HTR-8/SVneo (cell line): Measurements from ENCODE around the gene SFTA2.
"Not testable (repeated sequence)": the region's sequence is repeated elsewhere in the genome, so short reads cannot be mapped to it uniquely, and the experiment has no call there.

ENCODE experiments used
- DNase-seq: peaks from one replicate; pipeline ENCODE4 v3.0.0; 2011; ENCODE audit warnings: low spot score, mixed read lengths; ENCODE audit not compliant: insufficient read length
- FAIRE-seq: peaks from 2 replicates; lab custom pipeline; 2011; peaks lifted over from hg19 to GRCh38; lab: Jason Lieb, UNC

The SFTA2 gene

GRCh38 chr6:30914854-30915590 is 16.9 kb downstream of the SFTA2 start:
- no peak for FAIRE-seq

GRCh38 chr6:30914076-30914853 is 17.7 kb downstream of the SFTA2 start, which contains the start of gene VARS2:
TSS of gene VARS2 (plus strand) at chr6:30914238. CDS start at chr6:30914837, 599 bp downstream.
- FAIRE-seq (peak; percentile 57), DNase-seq (peak; percentile 98)

More at GRCh38 chr6:30914854-30915590, 16.9 kb downstream of the SFTA2 start:
- DNase-seq: no peak

GRCh38 chr6:30913721-30914075 is 18.3 kb downstream of the SFTA2 start:
- FAIRE-seq: no peak
- no peak for DNase-seq

- DNase-seq (no peak), FAIRE-seq (no peak)
These were observed 19.0 kb downstream of the SFTA2 start for GRCh38 chr6:30912746-30913520.

DNA sequence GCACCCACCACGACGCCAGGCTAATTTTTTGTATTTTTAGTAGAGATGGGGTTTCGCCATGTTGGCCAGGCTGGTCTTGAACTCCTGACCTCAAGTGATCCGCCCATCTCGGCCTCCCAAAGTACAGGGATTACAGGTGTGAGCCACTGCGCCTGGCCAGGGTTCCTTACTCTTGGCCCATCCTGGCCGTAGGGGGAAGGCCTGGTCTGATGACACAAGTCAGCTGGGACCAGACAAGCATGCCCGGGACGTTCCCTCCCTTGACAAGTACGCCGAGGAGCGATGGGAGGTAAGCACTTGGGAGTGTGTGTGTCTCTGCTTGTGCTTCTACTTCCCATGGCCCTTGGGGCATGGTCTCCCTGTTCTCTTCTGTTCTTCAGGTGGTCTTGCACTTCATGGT is 21.5 kb downstream of the SFTA2 start:
- not testable (repeated sequence) for DNase-seq, FAIRE-seq

- DNase-seq (no peak), FAIRE-seq (no peak)
These were observed 23.3 kb downstream of the SFTA2 start for GRCh38 chr6:30908700-30909099.

DNA sequence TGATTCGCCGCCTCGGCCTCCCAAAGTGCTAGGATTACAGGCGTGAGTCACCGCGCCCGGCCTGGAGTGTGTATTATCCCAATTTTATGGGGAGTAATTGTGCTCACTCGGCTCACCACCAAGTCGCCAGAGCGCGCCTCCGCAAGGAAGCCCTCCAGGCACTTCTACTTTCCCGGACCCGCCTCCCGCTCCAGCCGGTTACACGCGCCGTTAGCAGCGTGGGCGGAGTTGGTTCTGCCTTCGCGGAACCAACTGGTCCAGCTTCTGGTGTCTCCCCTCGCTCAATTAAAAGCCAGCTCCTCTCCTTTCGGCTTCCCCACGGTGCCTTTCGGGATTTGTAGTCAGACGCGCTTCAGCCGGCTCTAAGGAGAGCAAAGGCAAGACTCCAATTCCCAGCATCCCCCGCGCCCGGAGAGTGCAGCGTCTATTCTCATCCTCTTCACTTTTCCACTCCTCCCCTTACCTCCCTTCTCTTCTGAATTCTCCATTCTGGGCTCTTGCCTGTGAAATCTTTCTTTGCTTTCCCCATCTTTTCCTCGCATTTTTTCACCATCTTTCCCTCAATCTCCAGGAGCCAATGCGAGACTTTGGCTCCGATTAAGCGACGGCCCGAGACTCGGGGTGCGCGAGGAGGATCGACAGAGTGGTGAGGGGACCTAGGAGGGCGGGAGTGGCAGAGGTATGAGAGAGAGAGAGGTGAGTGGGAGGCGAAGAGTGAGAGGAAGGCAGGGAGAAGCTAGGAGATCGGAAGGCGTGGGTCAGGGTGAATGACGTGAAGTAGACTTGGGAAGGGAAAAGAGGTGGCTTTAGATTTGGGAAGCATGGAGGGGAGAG is 24.0 kb downstream of the SFTA2 start, which contains the start of gene GTF2H4:
Gene GTF2H4 (plus strand): TSS at position 450 of the 834 bp plus-strand sequence.
- FAIRE-seq: peak; percentile 89
- DNase-seq: peak; percentile 97

- not testable (repeated sequence) for DNase-seq
These were observed 24.6 kb downstream of the SFTA2 start for GRCh38 chr6:30907290-30907757.

DNA sequence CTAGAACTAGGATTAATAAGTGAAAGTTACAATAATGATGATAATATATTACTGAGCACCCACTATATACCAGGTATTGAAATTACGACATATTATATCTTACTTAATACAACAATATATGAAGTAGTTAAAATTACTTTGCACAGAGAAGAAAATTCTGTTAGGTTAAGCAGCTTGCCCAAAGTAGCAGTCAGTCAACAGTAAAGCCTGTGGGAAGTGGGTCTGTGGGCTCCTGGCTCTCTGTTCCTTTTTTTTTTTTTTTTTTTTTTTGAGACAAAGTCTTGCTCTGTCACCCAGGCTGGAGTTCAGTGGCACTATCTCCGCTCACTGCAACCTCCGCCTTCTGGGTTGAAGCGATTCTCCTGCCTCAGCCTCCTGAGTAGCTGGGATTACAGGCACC is 28.7 kb downstream of the SFTA2 start:
- FAIRE-seq (no peak), DNase-seq (no peak)

More at GRCh38 chr6:30907290-30907757, 24.6 kb downstream of the SFTA2 start:
- FAIRE-seq: not testable (repeated sequence)

DNA sequence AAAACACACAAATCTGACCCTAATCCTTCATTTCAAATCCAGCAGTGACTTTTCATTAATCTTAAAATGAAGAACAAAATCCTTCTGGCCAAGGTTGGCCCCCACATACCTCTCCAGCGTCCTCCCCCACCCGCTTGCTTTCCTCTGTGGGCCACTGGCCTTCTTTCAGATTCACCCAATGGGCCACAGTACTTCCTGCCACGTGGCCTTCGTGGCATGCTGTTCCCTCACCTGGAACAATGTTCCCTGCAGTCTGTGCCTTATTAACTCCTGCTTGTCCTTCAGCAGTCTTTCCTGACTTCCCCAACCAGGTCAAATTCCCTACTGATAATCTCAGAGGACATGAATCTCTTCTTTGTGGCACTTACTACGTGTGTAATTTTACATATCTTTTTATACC is 29.3 kb downstream of the SFTA2 start:
- FAIRE-seq: no peak

GRCh38 chr6:30902196-30902595 is 29.8 kb downstream of the SFTA2 start:
- not testable (repeated sequence) for FAIRE-seq, DNase-seq

More for the DNA sequence above, 29.3 kb downstream of the SFTA2 start:
- no peak for DNase-seq

DNA sequence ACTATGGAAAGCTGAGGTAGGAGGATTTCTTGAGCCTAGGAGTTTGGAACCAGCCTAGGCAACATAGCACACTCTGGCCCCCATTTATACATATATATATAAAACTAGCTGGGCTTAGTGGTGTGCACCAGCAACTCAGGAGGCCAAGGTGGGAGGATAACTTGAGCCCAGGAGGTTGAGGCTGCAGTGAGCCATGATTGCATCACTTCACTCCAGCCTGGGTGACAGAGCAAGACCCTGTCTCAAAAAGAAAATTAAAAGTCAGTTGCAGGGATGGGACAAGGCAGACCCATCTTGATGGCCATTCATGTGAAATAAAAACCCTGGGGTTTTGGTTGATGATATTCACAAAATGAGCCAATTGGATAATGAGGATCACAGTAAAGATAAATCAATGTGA is 30.5 kb downstream of the SFTA2 start:
- no peak for FAIRE-seq

GRCh38 chr6:30900863-30901417 is 31.0 kb downstream of the SFTA2 start:
- FAIRE-seq: no peak
- no peak for DNase-seq

More for the DNA sequence above, 30.5 kb downstream of the SFTA2 start:
- DNase-seq: no peak

DNA sequence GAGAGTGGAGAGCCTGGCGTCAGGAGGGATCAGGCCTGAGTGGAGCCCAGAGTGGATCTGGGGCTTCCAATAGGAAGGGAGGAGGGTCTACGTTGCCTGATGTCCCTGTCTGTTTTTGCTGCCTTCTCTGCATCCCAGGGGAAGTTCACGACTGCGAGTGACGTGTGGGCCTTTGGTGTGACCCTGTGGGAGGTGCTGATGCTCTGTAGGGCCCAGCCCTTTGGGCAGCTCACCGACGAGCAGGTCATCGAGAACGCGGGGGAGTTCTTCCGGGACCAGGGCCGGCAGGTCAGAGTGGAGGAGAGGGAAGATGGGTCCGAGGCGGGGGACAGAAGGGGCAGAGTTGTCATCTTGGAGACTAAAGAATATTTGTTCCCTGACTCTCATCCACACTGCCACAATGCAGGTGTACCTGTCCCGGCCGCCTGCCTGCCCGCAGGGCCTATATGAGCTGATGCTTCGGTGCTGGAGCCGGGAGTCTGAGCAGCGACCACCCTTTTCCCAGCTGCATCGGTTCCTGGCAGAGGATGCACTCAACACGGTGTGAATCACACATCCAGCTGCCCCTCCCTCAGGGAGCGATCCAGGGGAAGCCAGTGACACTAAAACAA is 33.1 kb downstream of the SFTA2 start:
- DNase-seq (no peak), FAIRE-seq (no peak)

GRCh38 chr6:30897882-30898281 is 34.1 kb downstream of the SFTA2 start:
- FAIRE-seq: no peak
- no peak for DNase-seq

- no peak for DNase-seq
- FAIRE-seq: no peak
These were observed 35.4 kb downstream of the SFTA2 start for GRCh38 chr6:30896541-30896940.

DNA sequence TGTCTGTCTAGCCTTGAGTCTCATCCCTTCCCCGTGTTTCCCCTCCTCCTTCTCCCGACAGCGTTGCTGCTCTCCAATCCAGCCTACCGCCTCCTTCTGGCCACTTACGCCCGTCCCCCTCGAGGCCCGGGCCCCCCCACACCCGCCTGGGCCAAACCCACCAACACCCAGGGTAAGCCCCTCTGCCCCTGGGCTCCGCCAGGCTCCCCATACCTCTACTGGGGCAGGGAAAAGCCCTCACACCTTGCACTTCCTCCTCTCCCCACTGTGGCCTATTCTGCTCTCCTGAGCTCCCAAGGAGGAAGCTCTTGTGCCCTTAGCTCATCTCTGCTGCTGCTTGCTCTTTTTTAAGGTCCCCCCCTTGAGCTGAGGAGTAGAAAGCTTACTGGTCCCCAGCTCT is 36.6 kb downstream of the SFTA2 start:
- FAIRE-seq: no peak

DNA sequence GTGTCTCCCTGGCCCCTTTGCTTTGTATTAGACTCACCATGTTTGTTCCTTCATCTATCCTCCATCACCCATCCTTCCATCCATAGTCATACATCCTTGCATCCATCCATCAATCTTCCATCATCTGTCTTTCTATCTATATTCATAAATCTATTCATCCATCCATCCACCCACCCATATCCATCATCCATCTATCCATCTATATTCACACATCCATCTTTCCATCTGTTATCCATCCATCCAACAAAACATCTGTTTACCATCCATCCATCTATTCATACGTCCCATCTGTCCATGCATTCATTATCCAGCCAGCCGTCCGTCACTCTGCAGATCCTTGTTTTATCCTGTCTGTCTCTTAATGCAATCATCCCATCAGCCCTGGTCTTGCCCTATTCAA is 37.0 kb downstream of the SFTA2 start:
- no peak for FAIRE-seq
- no peak for DNase-seq

More for the DNA sequence above, 36.6 kb downstream of the SFTA2 start:
- DNase-seq: no peak

GRCh38 chr6:30894381-30894780 is 37.6 kb downstream of the SFTA2 start:
- FAIRE-seq: no peak
- no peak for DNase-seq
